B cell (primary cell): ENCODE results near the gene CEACAM3. TPM values are rescaled to one million over a fixed set of nuclear protein-coding genes. Genes with fewer than 3 reads are reported as not detected.

ENCODE experiments used
- ATAC-seq: fragments of 200-7000 bp; cut with Tn5 transposase; one replicate; pipeline ENCODE4 v1.10.0; 2021; ENCODE audit warnings: low read depth, mild to moderate bottlenecking, moderate number of reproducible peaks, moderate library complexity
- CTCF ChIA-PET: fragments of 350-600 bp; sonication (Branson Sonifier 250); formaldehyde crosslinking; loops from one replicate; lab custom pipeline; 2021; ENCODE audit warnings: antibody characterized with exemption, inconsistent platforms; lab: Charles Lee
- POLR2A ChIA-PET: fragments of 350-600 bp; sonication (Branson Sonifier 250); formaldehyde crosslinking; loops from one replicate; lab custom pipeline; 2021; ENCODE audit warnings: antibody characterized with exemption; lab: Charles Lee
- DNase-seq: peaks from one replicate; pipeline ENCODE4 v3.0.0; 2013
- H2AFZ ChIP-seq: 2 replicates; pipeline ENCODE4 v1.6.1; 2012; ENCODE audit warnings: mild to moderate bottlenecking, low read depth, low read length; ENCODE audit not compliant: insufficient read depth, poor library complexity, severe bottlenecking
- H3K27ac ChIP-seq, 2 donors: 1 replicate in 1 of 2; 2 replicates in 1 of 2; pipeline ENCODE4 v1.5.1; 2012 to 2013; ENCODE audit warnings: low read length in 2 of 2, mild to moderate bottlenecking in 2 of 2, moderate library complexity in 1 of 2
- H3K27me3 ChIP-seq, 4 experiments: fragments of 200-600 bp in 1 of 4; sonication (generic) in 1 of 4; replicated peaks in 1 of 4; 1 replicate in 2 of 4; 2 replicates in 2 of 4; pipeline versions ENCODE4 v1.6.1 to v1.7.0; 2013 to 2016; ENCODE audit warnings: low read length in 3 of 4, mild to moderate bottlenecking in 2 of 4, mixed read lengths in 1 of 4, moderate library complexity in 1 of 4; ENCODE audit not compliant: insufficient read depth in 4 of 4, control insufficient read depth in 3 of 4; ENCODE audit errors: control extremely low read depth in 1 of 4
- H3K36me3 ChIP-seq, 2 experiments: replicated peaks in 1 of 2; 1 replicate in 1 of 2; 2 replicates in 1 of 2; pipeline versions ENCODE4 v1.6.1 to v1.7.1; 2013; ENCODE audit warnings: low read length in 1 of 2; ENCODE audit not compliant: insufficient read depth in 2 of 2, control insufficient read depth in 1 of 2; ENCODE audit errors: control extremely low read depth in 1 of 2, extremely low read depth in 1 of 2
- H3K4me1 ChIP-seq, 2 donors: fragments of 200-600 bp in 1 of 2; sonication (generic) in 1 of 2; 1 replicate in 1 of 2; 2 replicates in 1 of 2; pipeline versions ENCODE4 v1.5.1 to v1.6.1; 2013 to 2017; ENCODE audit warnings: low read length in 2 of 2; ENCODE audit not compliant: control insufficient read depth in 2 of 2, insufficient read depth in 2 of 2
- H3K4me2 ChIP-seq: replicated peaks from 2 replicates; pipeline ENCODE3; 2012; ENCODE audit warnings: mild to moderate bottlenecking, low read depth, low read length; ENCODE audit not compliant: poor library complexity, severe bottlenecking
- H3K4me3 ChIP-seq, 5 experiments: fragments of 200-600 bp in 1 of 5; sonication (generic) in 1 of 5; 1 replicate in 3 of 5; 2 replicates in 2 of 5; pipeline versions ENCODE4 v1.5.1 to v1.7.0; 2011 to 2016; ENCODE audit warnings: low read length in 4 of 5, mild to moderate bottlenecking in 4 of 5, low read depth in 2 of 5, control low read depth in 1 of 5, moderate library complexity in 1 of 5; ENCODE audit not compliant: insufficient read depth in 1 of 5; ENCODE audit errors: control extremely low read depth in 1 of 5, extremely low read depth in 1 of 5
- H3K79me2 ChIP-seq: fragments of 200-600 bp; sonication (generic); one replicate; pipeline ENCODE4 v1.6.0; 2016; ENCODE audit warnings: low read length; ENCODE audit not compliant: control insufficient read depth, insufficient read depth
- H3K9ac ChIP-seq: fragments of 200-600 bp; sonication (generic); 2 replicates; pipeline ENCODE4 v1.6.1; 2017; ENCODE audit warnings: mild to moderate bottlenecking, low read length, moderate library complexity
- H3K9me3 ChIP-seq, 3 donors: one replicate each; pipeline versions ENCODE4 v1.6.1 to v1.7.1; 2013; ENCODE audit warnings: low read length in 2 of 3; ENCODE audit not compliant: control insufficient read depth in 2 of 3, insufficient read depth in 1 of 3; ENCODE audit errors: control extremely low read depth in 1 of 3
- H4K20me1 ChIP-seq: 2 replicates; pipeline ENCODE4 v1.6.0; 2012; ENCODE audit warnings: mild to moderate bottlenecking, low read length; ENCODE audit not compliant: insufficient read depth, control insufficient read depth, poor library complexity, severe bottlenecking
- H3K27ac Mint-ChIP-seq: one replicate; pipeline ENCODE4 v1.8.0; 2021; ENCODE audit warnings: mixed read lengths
- H3K27me3 Mint-ChIP-seq: one replicate; pipeline ENCODE4 v1.8.0; 2021; ENCODE audit warnings: mixed read lengths
- H3K4me1 Mint-ChIP-seq: one replicate; pipeline ENCODE4 v1.8.0; 2021; ENCODE audit warnings: mixed read lengths
- H3K4me3 Mint-ChIP-seq: one replicate; pipeline ENCODE4 v1.8.0; 2021; ENCODE audit warnings: mixed read lengths
- H3K9me3 Mint-ChIP-seq: one replicate; pipeline ENCODE4 v1.8.0; 2022; ENCODE audit warnings: mixed read lengths; ENCODE audit not compliant: insufficient read depth
- CTCF ChIP-seq: fragments of 200-600 bp; IDR thresholded peaks from one replicate; pipeline ENCODE4 v1.8.0; 2022; ENCODE audit warnings: antibody characterized with exemption, mild to moderate bottlenecking
- EZH2 ChIP-seq: IDR thresholded peaks from 2 replicates; pipeline ENCODE4 v1.6.1; 2012; ENCODE audit warnings: borderline replicate concordance, low read depth, mild to moderate bottlenecking, moderate library complexity, low read length; ENCODE audit not compliant: insufficient read depth, poor library complexity, severe bottlenecking
- WGBS: methylation state at CpG from one replicate; pipeline ENCODE4 v1.1.5; 2013; ENCODE audit warnings: missing lambda C conversion rate; ENCODE audit not compliant: insufficient coverage; 5-methylcytosine and 5-hydroxymethylcytosine counted together
- intact Hi-C: fragments of 100-400 bp; cut with micrococcal nuclease; formaldehyde crosslinking; loops from one replicate; pipeline ENCODE4 v1.10.0; 2022
- polyA plus RNA-seq: library from polyadenylated mRNA; depleted of rRNA; stranded (reverse); fragments of >200 nt; gene quantifications from 2 replicates; pipeline ENCODE4 v1.2.3, GENCODE V29; 2012
- total RNA-seq, 2 donors: library from RNA; stranded (reverse); fragments of 120-200 nt in 1 of 2; gene quantifications; 1 replicate in 1 of 2; 2 replicates in 1 of 2; pipeline versions ENCODE4 v1.2.3 to v1.2.4, GENCODE V29; 2013 to 2022

Gene CEACAM3
- total and polyA plus RNA-seq, 2 donors (not counting 1 experiment from before 2014, with no cell fraction given), result not detected

GRCh38 chr19:41843371-41843770 is 47.0 kb downstream of the CEACAM3 start:
- DNase-seq (no peak), ATAC-seq (no peak)
- ChIA-PET CTCF (no interaction called here), POLR2A (no interaction called here)
- Mint-ChIP-seq H3K4me1 (no peaks in the 10 kb centered on the region), H3K4me3 (no peak overlapping the region), H3K27me3 (peaks cover 12% of the 10 kb centered on the region), H3K27ac (peak overlapping the region; percentile 50), H3K9me3 (no peaks in the 10 kb centered on the region)
- Histone ChIP-seq H3K9me3 (peaks cover 0 to 9% (median 0%) of the 10 kb centered on the region in 3 donors), H3K9ac (no peak overlapping the region), H3K4me3 (no peak overlapping the region), H3K79me2 (no peaks in the 10 kb centered on the region), H3K4me2 (no peak overlapping the region), H3K27ac (no peak overlapping the region), H2AFZ (no peak overlapping the region), H3K27me3 (peaks cover 0 to 9% (median 3%) of the 10 kb centered on the region in 4 experiments), H3K4me1 (no peaks in the 10 kb centered on the region), H3K36me3 (no peaks in the 10 kb centered on the region), H4K20me1 (no peaks in the 10 kb centered on the region)
- WGBS, result 65% methylated on average over 7 of the region's 7 CpGs
- no peak for TF ChIP-seq EZH2
- intact Hi-C loops, result no loop called here

- H3K9ac ChIP-seq, result no peak within 1 kb of the TSS
- POLR2A ChIA-PET, result no interaction called here
- no peak for TF ChIP-seq CTCF
- CTCF ChIA-PET, result no interaction called here
- 88% methylated on average over 30 of the region's 30 CpGs for WGBS
- H3K36me3 ChIP-seq, result no peaks in the 10 kb centered on the region
- no peaks in the 10 kb centered on the region for H3K4me1 ChIP-seq
- Mint-ChIP-seq H3K4me3 (no peak within 1 kb of the TSS), H3K27me3 (peaks cover 8% of the 10 kb centered on the region), H3K9me3 (no peaks in the 10 kb centered on the region), H3K4me1 (no peaks in the 10 kb centered on the region), H3K27ac (peak within 1 kb of the TSS; percentile 50)
- DNase-seq (no peak), ATAC-seq (no peak)
- no peak within 1 kb of the TSS for H2AFZ ChIP-seq
- H3K9me3 ChIP-seq, result peaks cover 0 to 9% (median 0%) of the 10 kb centered on the region in 3 donors
- no peaks in the 10 kb centered on the region for H3K79me2 ChIP-seq
- H3K4me2 ChIP-seq, result no peak within 1 kb of the TSS
- H3K27me3 ChIP-seq, result peaks cover 0 to 1% (median 0%) of the 10 kb centered on the region in 4 experiments
- intact Hi-C loops, result no loop called here
- no peak within 1 kb of the TSS for H3K4me3 ChIP-seq
- H4K20me1 ChIP-seq, result no peaks in the 10 kb centered on the region
- H3K27ac ChIP-seq, result no peak within 1 kb of the TSS
Observed at GRCh38 chr19:41844601-41845000, 48.2 kb downstream of the CEACAM3 start, which contains the start of gene LYPD4. TSS of gene LYPD4 (minus strand) at chr19:41844683. CDS start at chr19:41839285, 5,398 bp downstream.
